Heart right ventricle (tissue), 16 donors: ENCODE measurements around the gene HSPA14. TPM values are rescaled to one million over a fixed set of nuclear protein-coding genes. Genes with fewer than 3 reads are reported as not detected.

Experiments used
- ATAC-seq, 8 donors: fragments of 200-7000 bp; cut with Tn5 transposase; one replicate each; pipeline ENCODE4 v1.9.1; 2020; ENCODE audit warnings: mild to moderate bottlenecking in 8 of 8, moderate library complexity in 8 of 8, moderate number of reproducible peaks in 1 of 8
- DNase-seq, 2 donors: peaks; one replicate each; pipeline ENCODE4 v3.0.0-alpha.2; 2020
- H3K27ac ChIP-seq, 10 donors: fragments of 200-600 bp; sonication (generic) in 2 of 10; one replicate each; pipeline versions ENCODE4 v1.5.0 to v1.8.0; 2020 to 2022; ENCODE audit warnings: mild to moderate bottlenecking in 3 of 10
- H3K27me3 ChIP-seq, 7 donors: fragments of 200-600 bp; one replicate each; pipeline ENCODE4 v1.8.0; 2021 to 2022; ENCODE audit warnings: mild to moderate bottlenecking in 2 of 7
- H3K36me3 ChIP-seq, 9 donors: fragments of 200-600 bp; sonication (generic) in 1 of 9; one replicate each; pipeline versions ENCODE4 v1.5.0 to v1.8.0; 2020 to 2022; ENCODE audit warnings: mild to moderate bottlenecking in 2 of 9
- H3K4me1 ChIP-seq, 9 donors: fragments of 200-600 bp; sonication (generic) in 1 of 9; one replicate each; pipeline versions ENCODE4 v1.5.0 to v1.8.0; 2020 to 2022; ENCODE audit warnings: mild to moderate bottlenecking in 4 of 9
- H3K4me3 ChIP-seq, 10 donors: fragments of 200-600 bp; sonication (generic) in 2 of 10; one replicate each; pipeline versions ENCODE4 v1.5.0 to v1.8.0; 2020 to 2022; ENCODE audit warnings: mild to moderate bottlenecking in 7 of 10, moderate library complexity in 2 of 10
- H3K9me3 ChIP-seq, 11 donors: fragments of 200-600 bp in 10 of 11; sonication (generic) in 2 of 11; one replicate each; pipeline versions ENCODE4 v1.5.0 to v1.8.0; 2013 to 2022; ENCODE audit warnings: mild to moderate bottlenecking in 2 of 11, control low read depth in 1 of 11, moderate library complexity in 1 of 11
- CTCF ChIP-seq, 9 donors: fragments of 200-600 bp; sonication (generic) in 2 of 9; IDR thresholded peaks; one replicate each; pipeline versions ENCODE4 v1.5.0 to v1.8.0; 2021 to 2022; ENCODE audit warnings: antibody characterized with exemption in 9 of 9, mild to moderate bottlenecking in 5 of 9, moderate library complexity in 1 of 9
- WGBS, 2 donors: extraction: QIAGEN DNeasy Blood & Tissue Kit; methylation state at CpG; one replicate each; pipeline ENCODE4 v1.1.7; 2013; ENCODE audit warnings: inconsistent platforms in 1 of 2; 5-methylcytosine and 5-hydroxymethylcytosine counted together
- intact Hi-C, 10 donors: fragments of 100-400 bp; cut with DNase I; formaldehyde crosslinking; loops; one replicate each; pipeline versions ENCODE4 v1.11.1 to v1.14.2; 2022
- polyA plus RNA-seq, 2 donors: library from polyadenylated mRNA; stranded (reverse); fragments of 200-250 nt; gene quantifications; one replicate each; pipeline ENCODE4 v1.2.3, GENCODE V29; 2013
- total RNA-seq, 10 donors: library from RNA; stranded (reverse); fragmentation: NEBNext Ultra II Directional in 3 of 10; extraction: Animal tissue kit (Norgen Biotek cat#: 25700) in 3 of 10; gene quantifications; one replicate each; pipeline versions ENCODE4 v1.2.1 to v1.2.4, GENCODE V29; 2021 to 2023
- donor health status: Arrhythmogenic right ventricular cardiomyopathy.
- donor health status: ischemic (EF 13 %, LVEDD 7.1; RV severe dilation, severe dysfunction).
- donor health status: healthy with polysubstance abuse.
- donor health status: DM: no; HTN: yes; CAD: no.
- donor health status: DM: no; HTN: no; CAD: no.
- donor health status: ischemic (EF 25% LVEDD 6.9; RV normal size, moderate dysfunction).
- donor health status: ischemic (EF 25% LVEDD 5.7; RV mildly dilated, moderate dysfunction).
- donor health status: healthy.
- donor health status: DM: yes; HTN: yes; CAD: no.
- donor health status: Ischemic cardiomyopathy.
- donor health status: ischemic (EF 35%, LVEDD 5.7; RV mildly dilated, moderate dysfunction).
- donor health status: nonischemic (EF 11% LVEDD 7.7; RV severe dilation, severe dysfunction).
- donor health status: DM: yes; HTN: yes; CAD: no.
- donor health status: PGD.
- donor health status: ischemic (EF 29% LVEDD 5.4; RV normal size, mild dysfunction).
- donor health status: nonischemic (EF 23%, LVEDD 6.1; RV moderate dilation, normal function).

The HSPA14 gene
- total and polyA plus RNA-seq, 12 donors: 7.1 to 11.6 (median 8.5) TPM

- Histone ChIP-seq H3K27ac (no peak overlapping the region), H3K9me3 (no peaks in the 10 kb centered on the region), H3K4me1 (no peaks in the 10 kb centered on the region), H3K4me3 (no peak overlapping the region), H3K27me3 (peaks cover 0 to 2% (median 0%) of the 10 kb centered on the region in 7 donors), H3K36me3 (no peaks in the 10 kb centered on the region)
- intact Hi-C loops: no loop called here
- DNase-seq (no peak), ATAC-seq (peak in 1 of 8 donors; percentile 11)
- 35 to 53% methylated on average over 5 of the region's 5 CpGs for WGBS, 2 donors
- no peak for TF ChIP-seq CTCF (IDR thresholded peaks at IDR 0.05)
Measured at GRCh38 chr10:14801723-14802122, 36.4 kb upstream of the HSPA14 start.

- ATAC-seq: no peak
- H3K9me3 ChIP-seq: no peaks in the 10 kb centered on the region
- H3K27ac ChIP-seq: no peak overlapping the region
- intact Hi-C loops: no loop called here
- no peak overlapping the region for H3K4me3 ChIP-seq
- no peak for DNase-seq
- H3K4me1 ChIP-seq: no peaks in the 10 kb centered on the region
- H3K27me3 ChIP-seq: peaks cover 0 to 2% (median 0%) of the 10 kb centered on the region in 7 donors
- TF ChIP-seq CTCF (IDR thresholded peaks at IDR 0.05): no peak
- WGBS, 2 donors: 0 to 52% methylated on average over 1 of the region's 1 CpG
- H3K36me3 ChIP-seq: no peaks in the 10 kb centered on the region
Measured at GRCh38 chr10:14803827-14804226, 34.3 kb upstream of the HSPA14 start.

DNA sequence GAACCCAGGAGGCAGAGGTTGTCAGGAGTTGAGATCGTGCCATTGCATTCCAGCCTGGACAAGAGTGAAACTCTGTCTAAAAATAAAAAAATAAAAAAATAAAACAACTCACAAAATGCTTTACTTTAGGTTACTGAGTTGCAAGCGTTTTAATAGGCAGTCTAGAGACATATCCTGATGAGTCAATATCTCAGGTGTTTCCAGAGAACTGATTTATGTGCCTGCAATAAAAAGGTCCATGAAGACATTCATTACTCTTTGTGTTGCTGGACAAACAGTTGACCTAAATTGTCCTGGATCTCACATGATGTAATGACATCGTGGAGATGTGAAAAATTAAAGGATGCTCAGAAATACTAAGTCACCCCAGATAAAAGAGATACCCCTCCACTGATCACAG, 31.8 kb upstream of the HSPA14 start:
- Histone ChIP-seq H3K27ac (no peak overlapping the region), H3K9me3 (no peaks in the 10 kb centered on the region), H3K4me1 (no peaks in the 10 kb centered on the region), H3K36me3 (no peaks in the 10 kb centered on the region), H3K4me3 (no peak overlapping the region), H3K27me3 (peaks cover 0 to 2% (median 0%) of the 10 kb centered on the region in 7 donors)
- intact Hi-C loops: no loop called here
- no peak for TF ChIP-seq CTCF (IDR thresholded peaks at IDR 0.05)
- DNase-seq (no peak), ATAC-seq (no peak)
- 75 to 83% methylated on average over 3 of the region's 3 CpGs for WGBS, 2 donors

DNA sequence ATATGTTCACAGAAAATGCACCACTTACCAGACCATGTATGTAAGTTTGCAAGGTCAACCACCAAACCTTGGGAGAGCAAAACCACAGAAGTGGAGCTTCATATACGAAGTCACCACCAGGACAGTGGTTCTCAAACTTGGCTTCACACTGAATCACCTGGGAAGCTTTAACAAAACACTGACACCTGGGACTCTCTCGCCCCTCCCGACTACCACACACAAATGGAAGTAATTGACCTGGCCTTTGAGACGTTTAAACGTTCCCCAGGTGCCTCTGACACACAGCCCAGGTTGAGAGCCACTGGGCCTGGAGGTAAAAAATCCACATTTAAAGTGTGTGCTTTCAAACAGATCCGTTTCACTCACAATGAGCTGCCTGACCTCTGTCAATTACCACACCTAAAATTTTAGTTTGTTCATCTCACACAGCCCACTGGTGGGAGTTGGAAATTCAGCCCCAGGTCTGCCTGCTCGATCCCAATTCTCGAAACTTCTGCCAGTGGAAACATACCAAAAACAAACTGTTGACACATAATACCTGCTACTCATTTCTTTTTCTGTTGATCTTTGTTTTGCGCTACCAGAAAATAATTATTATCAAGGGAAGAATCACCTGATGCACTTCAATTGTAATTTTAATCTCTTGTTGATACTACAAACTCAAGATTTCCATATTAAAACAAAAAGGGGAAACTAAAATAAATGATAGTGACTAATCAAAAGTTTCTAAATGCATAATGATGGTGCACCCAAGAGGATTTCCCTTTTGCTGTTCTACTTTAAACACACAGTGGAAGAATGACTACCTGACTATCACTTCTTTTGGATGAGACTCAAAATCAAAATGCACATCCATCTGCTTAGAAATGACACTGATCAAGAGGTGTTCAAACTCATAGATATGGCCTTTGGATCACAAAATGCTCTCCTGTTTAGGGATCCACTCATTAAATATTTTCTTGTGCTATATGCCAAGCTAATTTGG, 26.8 kb upstream of the HSPA14 start:
- 74 to 75% methylated on average over 9 of the region's 9 CpGs for WGBS, 2 donors

More for the DNA sequence above, 26.8 kb upstream of the HSPA14 start:
- intact Hi-C loops: no loop called here
- TF ChIP-seq CTCF (IDR thresholded peaks at IDR 0.05): no peak
- Histone ChIP-seq H3K4me1 (peaks cover 0 to 6% (median 0%) of the 10 kb centered on the region in 9 donors), H3K36me3 (no peaks in the 10 kb centered on the region), H3K27me3 (no peaks in the 10 kb centered on the region), H3K4me3 (no peak overlapping the region), H3K27ac (no peak overlapping the region), H3K9me3 (no peaks in the 10 kb centered on the region)
- no peak for ATAC-seq
- DNase-seq: no peak
